CD4-positive, alpha-beta T cell (primary cell): ENCODE results near the gene DUS3L. TPM values are rescaled to one million over a fixed set of nuclear protein-coding genes. Genes with fewer than 3 reads are reported as not detected.
A peak's percentile ranks its signal among the peaks of the same experiment; 100 is the strongest.

ENCODE experiments used
- ATAC-seq: fragments of 200-7000 bp; cut with Tn5 transposase; one replicate; pipeline ENCODE4 v1.10.0; 2022; ENCODE audit warnings: mild to moderate bottlenecking; ENCODE audit not compliant: poor library complexity
- CTCF ChIA-PET: fragments of 350-600 bp; sonication (Branson Sonifier 250); formaldehyde crosslinking; loops from one replicate; lab custom pipeline; 2021; ENCODE audit warnings: antibody characterized with exemption, inconsistent platforms; lab: Charles Lee
- POLR2A ChIA-PET: fragments of 350-600 bp; sonication (Branson Sonifier 250); formaldehyde crosslinking; loops from one replicate; lab custom pipeline; 2021; ENCODE audit warnings: antibody characterized with exemption, inconsistent platforms; lab: Charles Lee
- DNase-seq, 14 experiments: peaks; one replicate each; pipeline ENCODE4 v3.0.0-alpha.2; 2013 to 2020; ENCODE audit warnings: mixed read lengths in 2 of 14
- H3K27ac ChIP-seq, 2 donors: one replicate each; pipeline versions ENCODE4 v1.5.1 to v1.7.0; 2013; ENCODE audit warnings: low read length in 2 of 2, low read depth in 1 of 2, mild to moderate bottlenecking in 1 of 2
- H3K27me3 ChIP-seq, 2 experiments: 1 replicate in 1 of 2; 2 replicates in 1 of 2; pipeline versions ENCODE4 v1.6.1 to v1.7.0; 2013; ENCODE audit warnings: low read length in 2 of 2, control low read depth in 1 of 2, mild to moderate bottlenecking in 1 of 2, moderate library complexity in 1 of 2; ENCODE audit not compliant: insufficient read depth in 2 of 2, control insufficient read depth in 1 of 2
- H3K36me3 ChIP-seq: one replicate; pipeline ENCODE4 v1.6.1; 2013; ENCODE audit warnings: low read length, control low read depth; ENCODE audit not compliant: insufficient read depth
- H3K4me1 ChIP-seq: one replicate; pipeline ENCODE4 v1.6.1; 2013; ENCODE audit warnings: low read length, control low read depth; ENCODE audit not compliant: insufficient read depth
- H3K4me3 ChIP-seq: one replicate; pipeline ENCODE4 v1.5.1; 2013; ENCODE audit warnings: mild to moderate bottlenecking, low read length, moderate library complexity
- H3K9me3 ChIP-seq, 2 experiments: 1 replicate in 1 of 2; 2 replicates in 1 of 2; pipeline versions ENCODE4 v1.6.1 to v1.7.0; 2013; ENCODE audit warnings: low read length in 2 of 2, mild to moderate bottlenecking in 2 of 2, control low read depth in 1 of 2, moderate library complexity in 1 of 2; ENCODE audit not compliant: control insufficient read depth in 1 of 2, insufficient read depth in 1 of 2
- H3K27ac Mint-ChIP-seq: one replicate; pipeline ENCODE4 v1.8.0; 2020; ENCODE audit warnings: mixed read lengths
- H3K27me3 Mint-ChIP-seq: one replicate; pipeline ENCODE4 v1.8.0; 2021; ENCODE audit warnings: mixed read lengths
- H3K36me3 Mint-ChIP-seq: one replicate; pipeline ENCODE4 v1.8.0; 2021; ENCODE audit warnings: low read depth, mixed read lengths
- H3K4me1 Mint-ChIP-seq: one replicate; pipeline ENCODE4 v1.8.0; 2021; ENCODE audit warnings: low read depth, mixed read lengths
- H3K4me3 Mint-ChIP-seq: one replicate; pipeline ENCODE4 v1.8.0; 2020; ENCODE audit warnings: mild to moderate bottlenecking, mixed read lengths
- H3K9me3 Mint-ChIP-seq: one replicate; pipeline ENCODE4 v1.8.0; 2020; ENCODE audit warnings: mixed read lengths
- CTCF ChIP-seq: fragments of 200-600 bp; IDR thresholded peaks from one replicate; pipeline ENCODE4 v1.8.0; 2022; ENCODE audit warnings: antibody characterized with exemption, mild to moderate bottlenecking
- intact Hi-C, 2 experiments: fragments of 100-400 bp; cut with DNase I in 1 of 2; cut with micrococcal nuclease in 1 of 2; formaldehyde crosslinking; loops; one replicate each; pipeline versions ENCODE4 v1.15.1 to v1.9.0; 2023 to 2025; cut with DNase I, micrococcal nuclease
- total RNA-seq, 174 experiments: library from RNA in 2 of 174; stranded (reverse) in 2 of 174; gene quantifications; one replicate each; pipeline ENCODE4 v1.2.3 and lab custom pipeline; 2021 to 2026

DUS3L gene
- total RNA-seq, 2 experiments from 2014 or later, result 150 to 170 TPM

GRCh38 chr19:5832061-5832460 is 41.1 kb upstream of the DUS3L start:
- Mint-ChIP-seq H3K9me3 (no peaks in the 10 kb centered on the region), H3K27ac (no peak overlapping the region), H3K4me1 (peaks cover 14% of the 10 kb centered on the region), H3K27me3 (no peaks in the 10 kb centered on the region), H3K4me3 (no peak overlapping the region), H3K36me3 (peaks cover 8% of the 10 kb centered on the region)
- TF ChIP-seq CTCF, result no peak
- H3K4me1 ChIP-seq, result peaks cover 21% of the 10 kb centered on the region
- intact Hi-C loops, result no loop called here
- H3K36me3 ChIP-seq, result no peaks in the 10 kb centered on the region
- ATAC-seq, result no peak
- peak in 1 of 14 experiments; percentile 17 for DNase-seq
- POLR2A ChIA-PET, result no interaction called here
- no peak overlapping the region for H3K27ac ChIP-seq
- H3K9me3 ChIP-seq, result peaks cover 0 to 10% of the 10 kb centered on the region in 2 experiments
- H3K27me3 ChIP-seq, result peaks cover 0 to 3% of the 10 kb centered on the region in 2 experiments
- H3K4me3 ChIP-seq, result no peak overlapping the region
- CTCF ChIA-PET, result no interaction called here

DNA sequence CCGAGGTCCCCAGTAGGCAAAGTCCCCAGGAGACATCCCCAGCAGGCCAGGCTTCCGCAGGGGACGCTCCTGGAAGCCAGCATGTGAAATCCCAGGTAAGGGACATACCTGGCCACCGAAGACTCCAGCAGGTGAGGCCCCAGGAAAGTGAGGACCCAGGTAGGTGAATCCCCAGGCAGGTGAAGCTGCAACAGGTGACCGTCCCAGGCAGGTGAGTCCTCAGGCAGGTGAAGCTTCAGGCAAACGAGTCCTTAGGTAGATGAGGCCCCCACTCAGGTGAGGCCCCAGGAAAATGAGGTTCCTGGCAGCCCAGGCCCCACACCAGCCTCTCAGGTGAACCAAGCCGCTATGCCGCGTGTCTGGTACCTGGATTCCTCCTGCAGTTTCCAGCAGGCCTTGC is 40.2 kb upstream of the DUS3L start:
- Histone ChIP-seq H3K27ac (no peak overlapping the region), H3K4me1 (peaks cover 30% of the 10 kb centered on the region), H3K36me3 (no peaks in the 10 kb centered on the region), H3K27me3 (peaks cover 0 to 3% of the 10 kb centered on the region in 2 experiments), H3K4me3 (no peak overlapping the region), H3K9me3 (peaks cover 0 to 15% of the 10 kb centered on the region in 2 experiments)
- ATAC-seq, result no peak
- ChIA-PET POLR2A (no interaction called here), CTCF (interaction anchor here (1.0 kb wide), 1 partner anchor 27 kb away, joined by 3 read pairs; no protein-coding TSS in a partner anchor)
- no peak for TF ChIP-seq CTCF
- Mint-ChIP-seq H3K9me3 (no peaks in the 10 kb centered on the region), H3K4me3 (no peak overlapping the region), H3K27me3 (no peaks in the 10 kb centered on the region), H3K36me3 (peaks cover 9% of the 10 kb centered on the region), H3K4me1 (peaks cover 18% of the 10 kb centered on the region), H3K27ac (no peak overlapping the region)
- intact Hi-C loops, result no loop called here
- DNase-seq, result peak in 1 of 14 experiments; percentile 16

DNA sequence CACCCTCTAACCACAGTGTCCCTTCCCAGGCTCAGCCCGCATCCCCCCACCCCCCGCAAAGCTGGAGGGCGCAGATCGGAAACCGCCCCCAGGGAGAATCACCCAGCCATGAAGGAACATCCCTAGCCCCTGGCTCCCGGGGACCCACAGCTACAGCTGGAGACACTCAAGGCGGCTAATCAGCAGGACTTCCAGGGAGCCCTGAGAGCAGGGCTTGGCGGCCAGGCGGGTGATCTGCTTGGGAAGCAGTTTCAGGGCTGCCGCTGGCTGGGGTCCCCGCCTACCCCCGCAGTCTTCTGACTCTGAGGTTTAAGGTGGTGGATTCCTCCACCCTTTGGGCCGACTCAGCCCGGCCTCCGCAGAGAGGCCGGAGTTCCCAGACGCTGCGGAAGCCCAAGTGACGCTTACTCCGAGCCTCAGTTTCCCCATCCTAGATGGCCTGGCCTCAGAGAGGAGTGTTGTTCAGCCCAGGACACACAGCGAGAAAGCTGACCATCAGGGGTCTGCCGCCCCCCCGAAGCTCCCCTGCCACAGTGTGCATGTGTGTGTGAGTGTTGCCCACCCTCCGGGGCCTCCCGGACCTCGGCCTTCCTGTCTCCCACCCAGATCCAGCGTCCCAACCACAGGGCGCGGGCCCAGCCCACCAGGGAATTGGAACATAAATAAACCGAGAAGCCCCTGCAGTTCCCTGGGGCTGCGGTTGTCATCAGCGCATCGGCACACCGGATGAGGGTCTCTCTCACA is 38.8 kb upstream of the DUS3L start:
- H3K36me3 Mint-ChIP-seq, result peaks cover 9% of the 10 kb centered on the region
- Histone ChIP-seq H3K27me3 (peaks cover 0 to 3% of the 10 kb centered on the region in 2 experiments), H3K4me3 (no peak overlapping the region), H3K4me1 (peaks cover 31% of the 10 kb centered on the region), H3K36me3 (no peaks in the 10 kb centered on the region), H3K9me3 (peaks cover 0 to 24% of the 10 kb centered on the region in 2 experiments), H3K27ac (no peak overlapping the region)
- no peak for ATAC-seq
- H3K4me3 Mint-ChIP-seq, result peak overlapping the region; percentile 59
- ChIA-PET CTCF (interaction anchor here (1.5 to 3.5 kb wide), 2 partner anchors 26 to 192 kb away, joined by 5 to 30 read pairs; no protein-coding TSS in a partner anchor), POLR2A (interaction anchor here (1.5 to 4.4 kb wide), 5 partner anchors 39 to 296 kb away, joined by 3 to 83 read pairs (median 12); partner anchors contain the start of genes DUS3L, NDUFA11, RANBP3 and VMAC)
- peak in 1 of 14 experiments; percentile 30 for DNase-seq
- H3K9me3 Mint-ChIP-seq, result no peaks in the 10 kb centered on the region
- H3K4me1 Mint-ChIP-seq, result peaks cover 18% of the 10 kb centered on the region
- intact Hi-C loops, result loop anchor here (2.0 to 5.0 kb wide), 4 partner anchors 37 to 283 kb away; partner anchors contain the start of genes DUS3L (in 2 of the 2), NDUFA11 (in 1 of the 2) and RFX2 (in 1 of the 2)
- H3K27ac Mint-ChIP-seq, result peak overlapping the region; percentile 17
- no peak for TF ChIP-seq CTCF
- H3K27me3 Mint-ChIP-seq, result no peaks in the 10 kb centered on the region
